Activated naive CD8-positive, alpha-beta T cell treated with anti-CD3 and anti-CD28 coated beads, Interleukin-2, amount 10 ng/mL, durations not matched to agents 7 days and 5 days (primary cell): ENCODE measurements around the gene SPEM3. TPM values are rescaled to one million over a fixed set of nuclear protein-coding genes. Genes with fewer than 3 reads are reported as not detected.
"Not testable (repeated sequence)": the region's sequence is repeated elsewhere in the genome, so short reads cannot be mapped to it uniquely, and the experiment has no call there.

Source experiments
- ATAC-seq: fragments of 150-1000 bp; cut with Tn5 transposase; one replicate; pipeline ENCODE4 v1.10.0; 2021; ENCODE audit warnings: low read depth, moderate library complexity
- POLR2A ChIA-PET: fragments of 350-600 bp; sonication (Branson Sonifier 250); formaldehyde crosslinking; loops from one replicate; lab custom pipeline; 2021; ENCODE audit warnings: antibody characterized with exemption; lab: Charles Lee
- DNase-seq: peaks from one replicate; pipeline ENCODE4 v3.0.0; 2021
- H3K27ac Mint-ChIP-seq: one replicate; pipeline ENCODE4 v1.8.0; 2022; ENCODE audit warnings: mild to moderate bottlenecking, mixed read lengths
- H3K27me3 Mint-ChIP-seq: one replicate; pipeline ENCODE4 v1.8.0; 2022; ENCODE audit warnings: mild to moderate bottlenecking, moderate library complexity, mixed read lengths
- H3K36me3 Mint-ChIP-seq: one replicate; pipeline ENCODE4 v1.8.0; 2021; ENCODE audit warnings: mild to moderate bottlenecking, mixed read lengths
- H3K4me1 Mint-ChIP-seq: one replicate; pipeline ENCODE4 v1.8.0; 2021; ENCODE audit warnings: mixed read lengths
- H3K4me3 Mint-ChIP-seq: one replicate; pipeline ENCODE4 v1.8.0; 2022; ENCODE audit warnings: mild to moderate bottlenecking, moderate library complexity, mixed read lengths
- H3K9me3 Mint-ChIP-seq: one replicate; pipeline ENCODE4 v1.8.0; 2021; ENCODE audit warnings: mixed read lengths
- total RNA-seq, 2 experiments: library from RNA; stranded (reverse); gene quantifications; one replicate each; pipeline ENCODE4 v1.2.3, GENCODE V29; 2021

The SPEM3 gene
- total RNA-seq, 2 experiments from 2014 or later, result not detected

- Mint-ChIP-seq H3K27ac (no peak overlapping the region), H3K36me3 (peaks cover 14% of the 10 kb centered on the region), H3K4me3 (no peak overlapping the region), H3K27me3 (no peaks in the 10 kb centered on the region), H3K9me3 (no peaks in the 10 kb centered on the region), H3K4me1 (peaks cover 5% of the 10 kb centered on the region)
- no peak for DNase-seq
- no peak for ATAC-seq
- POLR2A ChIA-PET, result interaction anchor here (3.6 kb wide), 1 partner anchor 10 kb away, joined by 18 read pairs; no protein-coding TSS in a partner anchor
These were observed 37.6 kb downstream of the SPEM3 start for GRCh38 chr17:7466318-7466638.

- ATAC-seq (no peak), DNase-seq (no peak)
- peaks cover 10% of the 10 kb centered on the region for H3K4me1 Mint-ChIP-seq
- no peak overlapping the region for H3K4me3 Mint-ChIP-seq
- no peaks in the 10 kb centered on the region for H3K9me3 Mint-ChIP-seq
- H3K27ac Mint-ChIP-seq, result peak overlapping the region; percentile 48
- POLR2A ChIA-PET, result interaction anchor here (3.6 kb wide), 1 partner anchor 10 kb away, joined by 18 read pairs; no protein-coding TSS in a partner anchor
- peaks cover 12% of the 10 kb centered on the region for H3K36me3 Mint-ChIP-seq
- H3K27me3 Mint-ChIP-seq, result no peaks in the 10 kb centered on the region
These were observed 38.1 kb downstream of the SPEM3 start for GRCh38 chr17:7466639-7467341.

GRCh38 chr17:7467498-7467897 lies 38.8 kb downstream of the SPEM3 start:
- H3K27ac Mint-ChIP-seq, result peak overlapping the region; percentile 48
- H3K4me3 Mint-ChIP-seq, result no peak overlapping the region
- H3K36me3 Mint-ChIP-seq, result peaks cover 10% of the 10 kb centered on the region
- H3K9me3 Mint-ChIP-seq, result no peaks in the 10 kb centered on the region
- H3K4me1 Mint-ChIP-seq, result peaks cover 14% of the 10 kb centered on the region
- DNase-seq (no peak), ATAC-seq (no peak)
- POLR2A ChIA-PET, result interaction anchor here (0.7 to 3.6 kb wide), 2 partner anchors 9 to 12 kb away, joined by 3 to 18 read pairs; no protein-coding TSS in a partner anchor
- H3K27me3 Mint-ChIP-seq, result no peaks in the 10 kb centered on the region

- no peak overlapping the region for H3K4me3 Mint-ChIP-seq
- H3K27me3 Mint-ChIP-seq, result no peaks in the 10 kb centered on the region
- H3K9me3 Mint-ChIP-seq, result no peaks in the 10 kb centered on the region
- POLR2A ChIA-PET, result interaction anchor here (1.1 to 3.6 kb wide), 2 partner anchors 8 to 12 kb away, joined by 3 to 18 read pairs; no protein-coding TSS in a partner anchor
- H3K27ac Mint-ChIP-seq, result no peak overlapping the region
- ATAC-seq (no peak), DNase-seq (no peak)
- H3K36me3 Mint-ChIP-seq, result peaks cover 8% of the 10 kb centered on the region
- peaks cover 20% of the 10 kb centered on the region for H3K4me1 Mint-ChIP-seq
These were observed 39.6 kb downstream of the SPEM3 start for GRCh38 chr17:7468290-7468689.

GRCh38 chr17:7468804-7469389 lies 40.2 kb downstream of the SPEM3 start:
- H3K9me3 Mint-ChIP-seq, result no peaks in the 10 kb centered on the region
- DNase-seq, result no peak
- H3K27me3 Mint-ChIP-seq, result no peaks in the 10 kb centered on the region
- H3K4me1 Mint-ChIP-seq, result peaks cover 20% of the 10 kb centered on the region
- ATAC-seq, result no peak
- H3K36me3 Mint-ChIP-seq, result peaks cover 8% of the 10 kb centered on the region
- POLR2A ChIA-PET, result interaction anchor here (1.1 kb wide), 1 partner anchor 12 kb away, joined by 3 read pairs; no protein-coding TSS in a partner anchor
- no peak overlapping the region for H3K4me3 Mint-ChIP-seq
- H3K27ac Mint-ChIP-seq, result no peak overlapping the region

GRCh38 chr17:7469843-7470242 lies 41.2 kb downstream of the SPEM3 start:
- not testable (repeated sequence) for DNase-seq, H3K27ac Mint-ChIP-seq, ATAC-seq, H3K27me3 Mint-ChIP-seq, H3K9me3 Mint-ChIP-seq, H3K4me3 Mint-ChIP-seq, H3K36me3 Mint-ChIP-seq
- POLR2A ChIA-PET, result interaction anchor here (2.3 kb wide), 1 partner anchor 10 kb away, joined by 7 read pairs; the partner anchor contains the start of gene ZBTB4
- H3K4me1 Mint-ChIP-seq, result peaks cover 20% of the 10 kb centered on the region

DNA sequence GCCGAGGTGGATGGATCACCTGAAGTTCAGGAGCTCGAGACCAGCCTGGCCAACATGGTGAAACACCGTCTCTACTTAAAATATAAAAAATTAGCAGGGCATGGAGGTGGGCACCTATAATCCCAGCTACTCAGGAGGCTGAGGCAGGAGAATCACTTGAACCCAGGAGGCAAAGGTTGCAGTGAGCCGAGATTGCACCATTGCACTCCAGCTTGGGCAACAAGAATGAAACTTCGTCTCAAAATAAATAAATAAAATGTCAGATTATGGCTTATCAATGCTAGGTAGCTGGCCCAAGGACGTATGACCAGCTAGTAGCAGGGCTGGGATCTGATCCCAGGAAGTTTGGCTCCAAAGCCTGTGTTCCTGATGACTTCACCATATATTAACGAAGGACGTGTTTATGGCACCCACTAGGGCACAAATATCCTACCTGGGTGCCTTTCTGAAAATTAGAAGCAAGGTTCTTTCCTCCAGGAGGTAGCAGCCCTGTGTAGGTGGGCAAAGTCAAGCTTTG lies 41.9 kb downstream of the SPEM3 start:
- not testable (repeated sequence) for H3K4me3 Mint-ChIP-seq, H3K27ac Mint-ChIP-seq, H3K9me3 Mint-ChIP-seq, H3K36me3 Mint-ChIP-seq, H3K27me3 Mint-ChIP-seq, DNase-seq, ATAC-seq
- peaks cover 20% of the 10 kb centered on the region for H3K4me1 Mint-ChIP-seq
- POLR2A ChIA-PET, result interaction anchor here (1.0 to 2.3 kb wide), 3 partner anchors 9 to 14 kb away, joined by 4 to 11 read pairs (median 7); partner anchors contain the start of genes POLR2A and ZBTB4

DNA sequence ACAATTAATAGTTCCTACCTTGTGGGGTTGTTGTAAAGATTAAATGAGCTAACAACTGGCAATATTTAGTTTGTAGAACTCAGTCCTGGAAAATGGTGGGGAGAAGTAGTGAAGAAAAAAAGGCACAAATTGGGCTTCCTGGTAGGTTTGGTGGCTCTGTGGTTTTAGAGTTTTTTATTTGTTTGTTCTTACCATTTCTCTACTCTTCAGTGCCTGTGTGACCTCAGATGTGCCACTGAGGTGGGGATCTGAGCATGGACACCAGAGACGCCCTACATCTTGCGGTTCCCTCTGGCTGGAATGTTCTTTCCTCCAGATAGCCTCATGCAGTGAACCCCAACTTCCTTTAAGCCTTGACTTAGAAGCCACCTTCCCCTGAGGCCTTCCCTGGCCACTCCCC lies 43.1 kb downstream of the SPEM3 start:
- POLR2A ChIA-PET, result interaction anchor here (2.3 kb wide), 2 partner anchors 8 to 13 kb away, joined by 7 to 11 read pairs; partner anchors contain the start of genes POLR2A and ZBTB4
- Mint-ChIP-seq H3K4me1 (peaks cover 28% of the 10 kb centered on the region), H3K27ac (peak overlapping the region; percentile 82), H3K36me3 (peaks cover 6% of the 10 kb centered on the region), H3K9me3 (no peaks in the 10 kb centered on the region), H3K27me3 (no peaks in the 10 kb centered on the region), H3K4me3 (peak overlapping the region; percentile 39)
- ATAC-seq (peak; percentile 33), DNase-seq (no peak)

DNA sequence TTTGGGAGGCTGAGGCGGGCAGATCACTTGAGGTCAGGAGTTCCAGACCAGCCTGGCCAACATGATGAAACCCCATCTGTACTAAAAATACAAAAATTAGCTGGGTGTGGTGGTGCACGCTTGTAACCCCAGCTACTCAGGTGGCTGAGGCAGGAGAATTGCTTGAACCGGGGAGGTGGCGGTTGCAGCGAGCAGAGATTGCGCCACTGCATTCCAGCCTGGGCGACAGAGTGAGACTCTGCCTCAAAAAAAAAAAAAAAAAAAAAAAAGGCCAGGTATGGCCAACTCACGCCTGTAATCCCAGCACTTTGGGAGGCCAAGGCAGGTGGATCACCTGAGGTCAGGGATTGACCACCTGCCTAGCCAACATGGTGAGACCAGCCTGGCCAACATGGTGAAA lies 46.1 kb downstream of the SPEM3 start:
- Mint-ChIP-seq H3K4me1 (peaks cover 46% of the 10 kb centered on the region), H3K36me3 (peaks cover 13% of the 10 kb centered on the region)
- H3K9me3 Mint-ChIP-seq, H3K27me3 Mint-ChIP-seq, H3K4me3 Mint-ChIP-seq, H3K27ac Mint-ChIP-seq, ATAC-seq, DNase-seq: not testable (repeated sequence)
- POLR2A ChIA-PET, result interaction anchor here (0.7 to 7.4 kb wide), 5 partner anchors 8 to 97 kb away, joined by 5 to 94 read pairs (median 18); partner anchors contain the start of gene TMEM102

GRCh38 chr17:7475764-7476422 lies 47.2 kb downstream of the SPEM3 start:
- DNase-seq (no peak), ATAC-seq (no peak)
- Mint-ChIP-seq H3K9me3 (no peaks in the 10 kb centered on the region), H3K4me1 (peaks cover 50% of the 10 kb centered on the region), H3K36me3 (peaks cover 13% of the 10 kb centered on the region), H3K27me3 (no peaks in the 10 kb centered on the region), H3K4me3 (peak overlapping the region; percentile 95), H3K27ac (peak overlapping the region; percentile 89)
- POLR2A ChIA-PET, result interaction anchor here (0.5 to 7.4 kb wide), 10 partner anchors 9 to 211 kb away, joined by 3 to 94 read pairs (median 6); partner anchors contain the start of genes POLR2A, TMEM102 and TP53

GRCh38 chr17:7476494-7476893 lies 47.8 kb downstream of the SPEM3 start:
- H3K27ac Mint-ChIP-seq, result peak overlapping the region; percentile 89
- peak overlapping the region; percentile 95 for H3K4me3 Mint-ChIP-seq
- H3K4me1 Mint-ChIP-seq, result peaks cover 50% of the 10 kb centered on the region

GRCh38 chr17:7476951-7477350 lies 48.3 kb downstream of the SPEM3 start:
- peak overlapping the region; percentile 95 for H3K4me3 Mint-ChIP-seq
- POLR2A ChIA-PET, result interaction anchor here (1.1 to 7.4 kb wide), 11 partner anchors 9 to 97 kb away, joined by 3 to 94 read pairs (median 6); partner anchors contain the start of genes FGF11, POLR2A, SENP3 and TMEM102
- DNase-seq (no peak), ATAC-seq (no peak)
- no peaks in the 10 kb centered on the region for H3K27me3 Mint-ChIP-seq
- peak overlapping the region; percentile 89 for H3K27ac Mint-ChIP-seq
- H3K36me3 Mint-ChIP-seq, result peaks cover 13% of the 10 kb centered on the region
- H3K9me3 Mint-ChIP-seq, result no peaks in the 10 kb centered on the region
- H3K4me1 Mint-ChIP-seq, result peaks cover 48% of the 10 kb centered on the region

More at GRCh38 chr17:7476494-7476893, 47.8 kb downstream of the SPEM3 start:
- Mint-ChIP-seq H3K9me3 (no peaks in the 10 kb centered on the region), H3K27me3 (no peaks in the 10 kb centered on the region), H3K36me3 (peaks cover 13% of the 10 kb centered on the region)
- DNase-seq (no peak), ATAC-seq (no peak)
- POLR2A ChIA-PET, result interaction anchor here (0.8 to 7.4 kb wide), 10 partner anchors 10 to 211 kb away, joined by 3 to 94 read pairs (median 6); partner anchors contain the start of genes POLR2A, TMEM102 and TP53
